HG03575 (cell line): Measurements from ENCODE around the gene ANKRD44.

Experiments
- ATAC-seq: cut with Tn5 transposase; IDR thresholded peaks from one replicate; pipeline ENCODE4 v1.9.1; 2021; ENCODE audit not compliant: unreplicated experiment, insufficient number of reproducible peaks, low FRiP score; ENCODE audit errors: extremely low read depth

The ANKRD44 gene

DNA sequence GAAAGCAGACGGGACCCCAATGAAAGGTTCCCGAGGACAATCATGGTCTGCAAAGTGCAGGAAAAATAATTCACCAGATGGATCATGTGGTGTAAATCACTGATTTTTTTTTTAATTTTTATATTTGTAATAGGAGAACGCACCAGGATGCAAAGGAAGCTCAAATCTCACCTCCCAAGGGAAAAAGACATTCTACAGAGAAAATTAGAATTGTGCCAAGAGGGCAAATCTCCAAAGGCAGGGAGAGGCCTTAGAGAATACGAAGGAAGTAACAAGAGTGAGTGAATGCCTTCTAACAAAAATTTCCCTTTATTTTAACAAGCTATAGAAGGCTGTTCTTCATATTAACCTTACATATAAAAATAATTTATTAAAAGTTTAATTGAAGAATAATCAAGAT lies 90.9 kb downstream of the ANKRD44 start:
- ATAC-seq: no peak

DNA sequence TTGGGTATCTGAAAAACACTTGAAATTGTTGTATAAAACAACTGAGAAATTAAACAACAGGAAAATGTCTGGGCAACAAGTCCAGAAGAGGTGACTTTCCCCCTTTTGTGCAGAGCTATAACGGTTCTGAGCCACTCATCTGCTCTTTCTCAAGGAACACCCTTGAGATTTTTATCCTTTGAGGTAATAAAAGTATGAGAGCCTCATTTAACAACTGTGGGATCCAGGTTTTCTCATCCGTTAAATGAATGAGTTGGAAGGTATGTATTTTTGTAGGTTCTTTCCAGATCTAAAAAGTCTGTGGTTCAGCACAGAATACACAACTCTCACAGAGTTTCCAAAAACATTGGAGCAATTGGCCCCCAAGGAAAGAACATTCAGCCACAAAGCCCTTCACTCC lies 93.0 kb downstream of the ANKRD44 start:
- ATAC-seq: no peak

- peak; percentile 38 for ATAC-seq
These were observed 94.1 kb downstream of the ANKRD44 start for GRCh38 chr2:197216361-197216979.

- ATAC-seq: no peak
These were observed 94.7 kb downstream of the ANKRD44 start for GRCh38 chr2:197215748-197216360.

DNA sequence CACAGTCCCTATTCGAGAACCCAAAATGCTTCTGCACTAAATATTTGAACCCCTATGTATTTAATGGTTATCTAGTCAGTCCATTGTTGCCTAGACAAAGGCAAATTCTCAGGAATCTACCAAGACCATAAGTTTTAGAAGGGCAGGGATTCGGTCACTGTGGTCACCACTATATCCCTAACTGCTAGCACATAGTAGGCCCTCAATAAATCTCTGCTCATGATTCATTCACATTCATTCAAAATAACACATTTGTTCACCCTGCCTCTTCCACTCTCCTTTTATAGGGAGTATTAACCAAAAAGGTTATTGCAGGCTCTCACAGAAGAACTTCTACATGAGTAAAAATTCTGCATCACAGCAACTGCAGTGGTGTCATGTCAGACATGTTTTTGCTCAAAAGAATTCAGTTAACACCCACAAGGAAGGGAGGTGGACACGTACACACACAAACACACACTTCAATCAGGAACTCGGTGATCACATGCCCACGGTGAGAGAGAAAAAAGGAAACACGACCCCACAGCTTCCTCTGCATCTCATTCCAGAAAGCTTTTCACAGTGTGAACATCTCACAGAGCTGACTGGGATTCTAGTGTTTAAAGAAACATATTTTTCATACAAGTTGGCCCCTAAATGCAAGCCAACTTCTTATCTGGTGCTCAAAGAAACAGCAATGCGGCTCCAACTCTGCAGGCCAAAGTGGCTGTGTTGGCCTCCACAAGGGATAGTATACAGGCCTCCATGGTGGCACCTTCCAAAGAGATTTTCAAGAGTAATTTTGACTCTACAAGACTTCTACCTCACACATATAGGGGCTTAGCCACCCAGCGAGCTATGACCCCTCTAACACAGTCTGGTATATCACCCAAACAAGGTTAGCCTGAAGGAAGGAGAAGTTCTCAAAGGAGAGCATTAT lies 98.0 kb downstream of the ANKRD44 start:
- ATAC-seq: no peak

GRCh38 chr2:197211881-197212342 lies 98.7 kb downstream of the ANKRD44 start:
- no peak for ATAC-seq

GRCh38 chr2:197210430-197210829 lies 100.2 kb downstream of the ANKRD44 start:
- ATAC-seq: no peak

- ATAC-seq: no peak
These were observed 100.7 kb downstream of the ANKRD44 start for GRCh38 chr2:197209742-197210408.

GRCh38 chr2:197209246-197209645 lies 101.3 kb downstream of the ANKRD44 start:
- ATAC-seq: no peak

DNA sequence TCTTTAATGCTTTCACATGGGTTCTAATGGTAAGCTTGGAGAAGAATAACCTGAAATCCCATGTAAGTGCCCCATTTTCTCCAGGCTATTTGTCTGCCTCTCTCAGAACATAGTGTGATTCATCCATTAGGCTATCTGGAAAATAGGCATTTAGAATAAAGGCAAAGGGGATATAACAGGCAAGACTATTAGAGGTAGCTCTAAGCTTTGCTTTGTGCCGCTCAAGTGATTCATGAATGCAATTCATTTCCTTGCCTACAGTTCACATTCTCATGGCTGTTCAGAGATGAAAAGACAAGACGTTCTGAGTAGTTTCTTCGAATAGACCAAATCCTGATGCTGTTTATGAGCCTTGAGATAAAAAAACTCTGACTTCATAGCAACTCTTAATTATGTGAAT lies 101.7 kb downstream of the ANKRD44 start:
- no peak for ATAC-seq

GRCh38 chr2:197208024-197208423 lies 102.6 kb downstream of the ANKRD44 start:
- no peak for ATAC-seq

DNA sequence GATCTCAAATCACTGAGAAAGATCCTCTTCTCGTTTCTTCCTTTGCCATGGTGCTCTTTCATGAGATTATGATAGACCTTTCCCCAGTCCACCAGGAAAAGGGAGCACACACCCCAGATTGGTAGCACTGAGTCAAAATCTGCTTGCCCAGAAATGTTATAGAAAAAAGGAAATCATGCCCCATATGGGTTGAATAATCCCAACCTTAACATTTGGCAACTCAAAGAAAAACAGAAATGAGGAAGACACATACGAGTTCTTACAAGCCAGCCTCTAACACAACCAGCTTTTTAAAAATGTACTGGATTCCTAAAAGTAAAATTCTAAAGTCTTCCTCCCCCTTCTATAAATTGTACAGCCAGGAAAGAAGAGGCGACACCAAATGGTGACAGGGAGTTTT lies 103.0 kb downstream of the ANKRD44 start:
- ATAC-seq: no peak

DNA sequence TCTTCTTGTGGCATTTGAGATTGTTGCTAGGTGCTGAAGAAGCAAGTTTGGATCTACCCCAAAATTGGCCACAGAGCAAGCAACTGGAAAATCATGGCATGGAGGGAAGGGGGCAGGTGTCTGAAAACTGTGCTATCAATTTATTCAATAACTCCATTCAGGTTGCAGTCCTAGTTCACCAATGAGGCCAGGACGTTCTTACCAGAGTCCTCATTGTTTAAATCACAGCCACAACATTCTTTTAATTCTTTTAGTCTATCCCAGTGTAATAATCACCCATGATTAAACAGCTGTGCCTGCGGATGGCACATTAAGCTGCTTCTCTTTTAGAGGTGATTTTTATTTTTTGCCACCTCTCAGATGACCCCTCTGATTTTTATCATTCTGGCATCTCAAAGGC lies 103.5 kb downstream of the ANKRD44 start:
- ATAC-seq: no peak

GRCh38 chr2:197205585-197206215 lies 104.9 kb downstream of the ANKRD44 start:
- ATAC-seq: peak; percentile 44

DNA sequence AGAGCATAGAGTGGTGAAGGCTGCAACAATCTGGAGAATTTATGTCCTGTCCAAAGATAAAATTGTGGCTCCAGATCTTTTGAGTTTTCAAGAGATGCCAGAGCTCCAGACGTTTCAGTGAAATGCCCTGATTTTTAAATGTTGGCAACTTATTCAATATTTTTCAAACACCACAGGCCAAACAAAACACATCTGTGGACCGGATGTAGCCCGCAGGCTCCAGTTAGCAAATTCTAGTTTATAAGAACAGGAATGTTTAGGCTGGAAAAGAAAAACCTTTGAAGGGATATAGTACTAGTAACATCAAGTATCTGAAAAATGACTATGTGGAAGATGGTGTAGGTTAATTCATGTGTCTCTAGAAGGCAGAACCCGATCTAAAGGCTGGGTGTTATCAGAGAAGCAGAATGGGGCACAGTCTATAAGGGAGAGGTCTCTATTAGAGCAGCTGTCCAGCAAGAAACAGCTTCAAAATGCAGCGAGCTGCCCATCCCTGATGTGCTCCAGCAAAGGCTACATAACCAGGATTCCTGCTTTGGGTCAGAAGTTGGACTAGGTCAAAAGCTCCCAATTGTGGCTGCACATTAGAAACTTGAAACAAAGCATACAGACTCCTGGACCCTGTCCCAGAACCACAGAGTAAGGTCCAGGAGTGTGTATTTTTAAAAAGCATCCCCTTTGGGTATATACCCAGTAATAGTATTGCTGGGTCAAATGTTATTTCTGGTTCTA lies 105.9 kb downstream of the ANKRD44 start:
- no peak for ATAC-seq

DNA sequence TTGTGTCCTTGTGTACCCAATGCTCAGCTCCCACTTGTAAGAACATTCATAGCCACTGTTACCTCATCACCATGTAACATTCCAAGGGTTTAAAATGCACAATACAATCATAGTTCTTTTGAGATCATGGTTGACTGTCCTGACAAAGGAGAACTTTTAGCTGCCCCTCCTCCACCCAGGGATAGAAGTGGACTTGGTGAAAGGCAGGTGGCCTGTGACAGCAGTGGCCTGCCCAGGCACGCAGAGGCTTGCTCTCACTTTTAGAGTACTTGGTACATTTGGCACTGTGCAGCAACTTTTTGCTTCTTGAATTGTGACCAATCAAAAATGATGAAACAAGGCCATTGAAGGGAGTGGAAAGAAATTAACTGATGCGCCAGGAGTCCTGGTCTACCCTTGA lies 108.7 kb downstream of the ANKRD44 start:
- no peak for ATAC-seq

DNA sequence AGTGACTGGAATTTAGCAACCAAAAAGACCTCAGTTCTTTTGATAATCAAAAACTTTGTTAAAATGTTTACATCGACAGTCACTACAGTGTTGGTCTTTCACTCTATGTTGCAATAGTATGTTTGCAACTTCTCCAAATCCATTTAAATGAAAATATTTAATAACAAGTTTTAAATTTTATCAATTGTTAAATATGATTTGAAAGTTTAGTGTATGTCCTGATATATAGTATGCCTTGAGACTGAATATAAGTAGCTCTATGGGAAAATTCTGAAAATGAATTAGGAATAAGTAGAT lies 109.9 kb downstream of the ANKRD44 start:
- no peak for ATAC-seq

- no peak for ATAC-seq
These were observed 110.4 kb downstream of the ANKRD44 start for GRCh38 chr2:197200051-197200761.
